Measurements from ENCODE around the gene NXF3. TPM values are rescaled to one million over a fixed set of nuclear protein-coding genes. Genes with fewer than 3 reads are reported as not detected.

NXF3 gene
- total RNA-seq, 1 experiment from 2014 or later, result not detected

GRCh38 chrX:103063191-103063845 lies 29.6 kb downstream of the NXF3 start (continued):
- no peak for TF ChIP-seq HMGA2 (CRISPR knock-in tag; IDR thresholded peaks at IDR 0.05)

DNA sequence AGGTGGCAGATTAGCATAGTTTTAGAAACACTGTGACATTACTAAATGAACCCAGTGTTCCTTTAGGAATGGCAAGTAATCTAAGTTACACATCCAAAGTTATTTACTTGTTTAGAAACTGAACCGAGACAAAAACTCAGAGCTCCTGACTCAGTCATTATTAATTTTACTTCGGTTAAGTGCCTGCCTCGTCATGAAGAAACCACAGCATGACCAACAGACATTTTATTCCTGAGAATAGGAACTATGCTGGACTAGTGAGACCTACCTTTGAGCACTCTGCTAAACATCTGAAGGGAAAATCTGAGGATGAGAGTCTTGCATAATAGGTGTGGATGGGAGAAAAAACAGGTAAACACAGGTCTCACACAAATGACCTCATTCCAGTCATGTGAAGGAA lies 31.5 kb downstream of the NXF3 start:
- H3K27me3 Mint-ChIP-seq (ENCODE audit: low read depth), result peaks cover 12% of the 10 kb centered on the region
- H3K4me1 Mint-ChIP-seq, result 0 out of 2 replicates have a peak, but pooled peaks cover 2% of the 10 kb centered on the region
- H3K4me3 Mint-ChIP-seq, result no peak overlapping the region
- ChIA-PET POLR2A (no interaction called here), CTCF (no interaction called here)
- ATAC-seq, result no peak
- no peaks in the 10 kb centered on the region for H3K9me3 Mint-ChIP-seq
- H3K36me3 Mint-ChIP-seq, result peaks cover 4% of the 10 kb centered on the region; the same call in 1 of the 2 replicates
- DNase-seq (ENCODE audit: low spot score), result no peak
- TF ChIP-seq, protein P1, sequence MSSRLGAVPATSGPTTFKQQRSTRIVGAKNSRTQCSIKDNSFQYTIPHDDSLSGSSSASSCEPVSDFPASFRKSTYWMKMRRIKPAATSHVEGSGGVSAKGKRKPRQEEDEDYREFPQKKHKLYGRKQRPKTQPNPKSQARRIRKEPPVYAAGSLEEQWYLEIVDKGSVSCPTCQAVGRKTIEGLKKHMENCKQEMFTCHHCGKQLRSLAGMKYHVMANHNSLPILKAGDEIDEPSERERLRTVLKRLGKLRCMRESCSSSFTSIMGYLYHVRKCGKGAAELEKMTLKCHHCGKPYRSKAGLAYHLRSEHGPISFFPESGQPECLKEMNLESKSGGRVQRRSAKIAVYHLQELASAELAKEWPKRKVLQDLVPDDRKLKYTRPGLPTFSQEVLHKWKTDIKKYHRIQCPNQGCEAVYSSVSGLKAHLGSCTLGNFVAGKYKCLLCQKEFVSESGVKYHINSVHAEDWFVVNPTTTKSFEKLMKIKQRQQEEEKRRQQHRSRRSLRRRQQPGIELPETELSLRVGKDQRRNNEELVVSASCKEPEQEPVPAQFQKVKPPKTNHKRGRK (CRISPR knock-in tag; IDR thresholded peaks at IDR 0.05; ENCODE audit: borderline replicate concordance), result no peak
- TF ChIP-seq NR3C1 (CRISPR knock-in tag; conservative IDR thresholded peaks at IDR 0.05; ENCODE audit: low read depth) (no peak), ERG (CRISPR knock-in tag; IDR thresholded peaks at IDR 0.05) (no peak), ZNF263 (CRISPR knock-in tag; IDR thresholded peaks at IDR 0.05; ENCODE audit: low read depth) (no peak), ZNF219 (CRISPR knock-in tag; IDR thresholded peaks at IDR 0.05; ENCODE audit: borderline replicate concordance) (no peak), SMAD4 (CRISPR knock-in tag; IDR thresholded peaks at IDR 0.05) (no peak), PREB (CRISPR knock-in tag; IDR thresholded peaks at IDR 0.05; ENCODE audit: borderline replicate concordance) (no peak), NFYB (CRISPR knock-in tag; conservative IDR thresholded peaks at IDR 0.05; ENCODE audit: low read depth) (no peak), TP53 (CRISPR knock-in tag; IDR thresholded peaks at IDR 0.05) (no peak), CREM (CRISPR knock-in tag; IDR thresholded peaks at IDR 0.05) (no peak), PRRX2 (CRISPR knock-in tag; IDR thresholded peaks at IDR 0.05) (no peak), IRF2 (CRISPR knock-in tag; IDR thresholded peaks at IDR 0.05; ENCODE audit: borderline replicate concordance, low read depth) (no peak), NR1H2 (CRISPR knock-in tag; IDR thresholded peaks at IDR 0.05) (no peak), ZNF232 (CRISPR knock-in tag; IDR thresholded peaks at IDR 0.05) (no peak)
- TF ChIP-seq, protein P2, sequence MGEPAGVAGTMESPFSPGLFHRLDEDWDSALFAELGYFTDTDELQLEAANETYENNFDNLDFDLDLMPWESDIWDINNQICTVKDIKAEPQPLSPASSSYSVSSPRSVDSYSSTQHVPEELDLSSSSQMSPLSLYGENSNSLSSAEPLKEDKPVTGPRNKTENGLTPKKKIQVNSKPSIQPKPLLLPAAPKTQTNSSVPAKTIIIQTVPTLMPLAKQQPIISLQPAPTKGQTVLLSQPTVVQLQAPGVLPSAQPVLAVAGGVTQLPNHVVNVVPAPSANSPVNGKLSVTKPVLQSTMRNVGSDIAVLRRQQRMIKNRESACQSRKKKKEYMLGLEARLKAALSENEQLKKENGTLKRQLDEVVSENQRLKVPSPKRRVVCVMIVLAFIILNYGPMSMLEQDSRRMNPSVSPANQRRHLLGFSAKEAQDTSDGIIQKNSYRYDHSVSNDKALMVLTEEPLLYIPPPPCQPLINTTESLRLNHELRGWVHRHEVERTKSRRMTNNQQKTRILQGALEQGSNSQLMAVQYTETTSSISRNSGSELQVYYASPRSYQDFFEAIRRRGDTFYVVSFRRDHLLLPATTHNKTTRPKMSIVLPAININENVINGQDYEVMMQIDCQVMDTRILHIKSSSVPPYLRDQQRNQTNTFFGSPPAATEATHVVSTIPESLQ (CRISPR knock-in tag; IDR thresholded peaks at IDR 0.05), result no peak
- H3K27ac Mint-ChIP-seq, result no peak overlapping the region

DNA sequence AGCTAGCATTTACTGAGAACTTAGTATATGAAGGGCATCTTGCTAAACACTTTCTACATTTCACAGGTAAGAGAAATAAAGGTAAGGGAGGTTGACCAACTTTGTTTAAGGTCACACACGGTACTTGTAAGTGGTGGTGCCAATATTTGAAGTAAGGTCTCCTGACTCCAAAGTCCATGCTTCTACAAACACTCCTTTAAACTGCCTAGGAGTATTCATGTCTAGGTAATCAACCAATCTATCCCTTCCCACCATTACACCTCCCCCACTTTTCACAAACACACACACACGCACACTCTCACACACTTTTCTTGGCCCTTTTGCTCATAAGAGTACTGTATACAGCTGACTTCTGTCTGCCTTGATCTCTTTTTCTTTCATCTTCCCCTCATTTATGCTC lies 36.0 kb downstream of the NXF3 start:
- TF ChIP-seq, protein P3, sequence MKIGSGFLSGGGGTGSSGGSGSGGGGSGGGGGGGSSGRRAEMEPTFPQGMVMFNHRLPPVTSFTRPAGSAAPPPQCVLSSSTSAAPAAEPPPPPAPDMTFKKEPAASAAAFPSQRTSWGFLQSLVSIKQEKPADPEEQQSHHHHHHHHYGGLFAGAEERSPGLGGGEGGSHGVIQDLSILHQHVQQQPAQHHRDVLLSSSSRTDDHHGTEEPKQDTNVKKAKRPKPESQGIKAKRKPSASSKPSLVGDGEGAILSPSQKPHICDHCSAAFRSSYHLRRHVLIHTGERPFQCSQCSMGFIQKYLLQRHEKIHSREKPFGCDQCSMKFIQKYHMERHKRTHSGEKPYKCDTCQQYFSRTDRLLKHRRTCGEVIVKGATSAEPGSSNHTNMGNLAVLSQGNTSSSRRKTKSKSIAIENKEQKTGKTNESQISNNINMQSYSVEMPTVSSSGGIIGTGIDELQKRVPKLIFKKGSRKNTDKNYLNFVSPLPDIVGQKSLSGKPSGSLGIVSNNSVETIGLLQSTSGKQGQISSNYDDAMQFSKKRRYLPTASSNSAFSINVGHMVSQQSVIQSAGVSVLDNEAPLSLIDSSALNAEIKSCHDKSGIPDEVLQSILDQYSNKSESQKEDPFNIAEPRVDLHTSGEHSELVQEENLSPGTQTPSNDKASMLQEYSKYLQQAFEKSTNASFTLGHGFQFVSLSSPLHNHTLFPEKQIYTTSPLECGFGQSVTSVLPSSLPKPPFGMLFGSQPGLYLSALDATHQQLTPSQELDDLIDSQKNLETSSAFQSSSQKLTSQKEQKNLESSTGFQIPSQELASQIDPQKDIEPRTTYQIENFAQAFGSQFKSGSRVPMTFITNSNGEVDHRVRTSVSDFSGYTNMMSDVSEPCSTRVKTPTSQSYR (CRISPR knock-in tag; IDR thresholded peaks at IDR 0.05), result no peak
- no peak for TF ChIP-seq ZNF232 (CRISPR knock-in tag; IDR thresholded peaks at IDR 0.05)
- no peak for TF ChIP-seq RELA (CRISPR knock-in tag; IDR thresholded peaks at IDR 0.05; ENCODE audit: borderline replicate concordance)
- no peak for TF ChIP-seq FOXK1 (CRISPR knock-in tag; IDR thresholded peaks at IDR 0.05)
- no peak for TF ChIP-seq ESRRA (CRISPR knock-in tag; IDR thresholded peaks at IDR 0.05; ENCODE audit: borderline replicate concordance)
- H3K27me3 Mint-ChIP-seq (ENCODE audit: low read depth), result no peaks in the 10 kb centered on the region; the same call in 1 of the 2 replicates
- CTCF ChIA-PET, result no interaction called here
- H3K4me3 Mint-ChIP-seq, result no peak overlapping the region
- no peaks in the 10 kb centered on the region; the same call in 1 of the 2 replicates for H3K4me1 Mint-ChIP-seq
- no peak for ATAC-seq
- POLR2A ChIA-PET, result no interaction called here
- no peak for DNase-seq (ENCODE audit: low spot score)
- no peak overlapping the region for H3K27ac Mint-ChIP-seq
- no peaks in the 10 kb centered on the region for H3K9me3 Mint-ChIP-seq
- H3K36me3 Mint-ChIP-seq, result no peaks in the 10 kb centered on the region

All from WTC11 (cell line).